WI38 (cell line): Measurements from ENCODE around the gene TMEM234.
A peak's percentile ranks its signal among the peaks of the same experiment; 100 is the strongest.

Source experiments
- H3K4me3 ChIP-seq: 2 replicates; pipeline ENCODE4 v1.5.1; 2011; ENCODE audit warnings: low read depth, mild to moderate bottlenecking, control low read depth, low read length
- CTCF ChIP-seq: IDR thresholded peaks from 2 replicates; pipeline ENCODE4 v1.5.1; 2012; ENCODE audit warnings: low read depth, mild to moderate bottlenecking, control low read depth, low read length

TMEM234 gene

GRCh38 chr1:32220746-32221580 is 1.2 kb downstream of the TMEM234 start:
- H3K4me3 ChIP-seq, result peak overlapping the region; percentile 83
- no peak for TF ChIP-seq CTCF

- H3K4me3 ChIP-seq, result no peak overlapping the region
- TF ChIP-seq CTCF, result no peak
Measured at GRCh38 chr1:32219022-32219421, 3.1 kb downstream of the TMEM234 start.

- H3K4me3 ChIP-seq, result no peak overlapping the region
- no peak for TF ChIP-seq CTCF
Measured at GRCh38 chr1:32216566-32216965, 5.6 kb downstream of the TMEM234 start.

- TF ChIP-seq CTCF, result peak; percentile 90
- H3K4me3 ChIP-seq, result no peak overlapping the region
Measured at GRCh38 chr1:32215629-32216480, 6.3 kb downstream of the TMEM234 start.

GRCh38 chr1:32208891-32209328 is 13.2 kb downstream of the TMEM234 start, which contains the start of gene DCDC2B:
Gene DCDC2B, plus strand, starts transcription at chr1:32209089. Its CDS starts 5 bp downstream, at chr1:32209094.
- no peak for TF ChIP-seq CTCF
- H3K4me3 ChIP-seq, result no peak within 1 kb of the TSS

- TF ChIP-seq CTCF, result no peak
- no peak overlapping the region for H3K4me3 ChIP-seq
Measured at GRCh38 chr1:32208469-32208868, 13.7 kb downstream of the TMEM234 start.
